Breast epithelium (tissue), 3 donors: ENCODE data around the gene TNN.

Source experiments
- CTCF ChIP-seq, 3 donors: fragments of 450-650 bp; IDR thresholded peaks; one replicate each; pipeline ENCODE4 v1.5.1; 2016 to 2017; ENCODE audit warnings: antibody characterized with exemption in 3 of 3, mild to moderate bottlenecking in 3 of 3, moderate library complexity in 3 of 3
- POLR2A ChIP-seq: fragments of 450-650 bp; IDR thresholded peaks from one replicate; pipeline ENCODE4 v1.6.1; 2016; ENCODE audit warnings: antibody characterized with exemption, mild to moderate bottlenecking, moderate library complexity
- POLR2AphosphoS5 ChIP-seq, 3 donors: sonication (generic); formaldehyde crosslinking; IDR thresholded peaks; one replicate each; pipeline ENCODE4 v1.6.1; 2017; ENCODE audit warnings: antibody characterized with exemption in 3 of 3

DNA sequence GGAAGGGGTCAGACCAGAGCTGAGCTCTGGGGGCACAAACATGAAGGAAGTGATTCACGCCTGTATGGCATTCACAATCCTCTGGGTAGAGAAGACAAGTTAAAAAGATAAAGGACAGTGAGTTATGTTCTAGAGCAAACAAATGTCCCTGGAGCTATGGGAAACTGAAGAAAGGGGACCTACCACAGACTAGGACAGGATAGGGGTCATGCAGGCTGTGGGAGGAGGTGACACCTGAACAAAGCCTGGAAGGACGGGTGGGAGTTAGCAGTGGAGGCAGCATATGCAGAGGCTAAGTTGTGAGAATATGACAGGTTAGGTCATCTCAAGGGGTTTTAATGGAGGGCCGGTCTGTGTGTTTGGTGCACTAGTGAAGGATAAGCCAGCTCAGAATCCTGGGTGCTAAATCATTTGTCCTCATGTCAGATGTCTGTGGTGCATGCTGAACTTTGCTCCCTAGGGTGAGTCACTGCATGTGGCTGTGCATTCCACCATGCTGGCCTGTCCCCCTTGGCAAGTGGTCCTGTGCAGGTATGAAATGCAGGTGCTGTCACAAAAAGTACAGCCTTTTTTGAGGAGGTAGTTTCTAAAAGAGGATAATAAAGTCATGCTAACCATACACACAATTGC is 28.5 kb downstream of the TNN start:
- TF ChIP-seq CTCF (IDR thresholded peaks at IDR 0.05) (no peak), POLR2A (no peak), POLR2AphosphoS5 (IDR thresholded peaks at IDR 0.05) (no peak)
